ENCODE results near the gene UCN2.

- TF ChIP-seq KDM1A (IDR thresholded peaks at IDR 0.05; ENCODE audit: borderline replicate concordance, low read length) (no peak), MAX (IDR thresholded peaks at IDR 0.05) (no peak), POLR2AphosphoS5 (IDR thresholded peaks at IDR 0.05; ENCODE audit: low read depth, low read length) (no peak), POLR2A (IDR thresholded peaks at IDR 0.05; ENCODE audit: control extremely low read depth in 1 of 2, low read depth in 2 of 2, low read length in 2 of 2) (peak in 1 of 2 experiments; percentile 28; a peak in 1 of 3 replicates), CTCF (IDR thresholded peaks at IDR 0.05; ENCODE audit: control extremely low read depth in 1 of 3, insufficient read depth in 1 of 3, low read depth in 1 of 3, low read length in 3 of 3) (peak in 2 of 3 experiments; percentile 39 to 52; a peak in 3 of 4 replicates), CREB1 (IDR thresholded peaks at IDR 0.05) (0 out of 2 replicates have a peak, but pooled peaks have one; percentile 9), USF2 (IDR thresholded peaks at IDR 0.05; ENCODE audit: low read length) (no peak), TAF7 (optimal IDR thresholded peaks at IDR 0.05; ENCODE audit: borderline replicate concordance, low read depth, low read length) (no peak), RAD21 (IDR thresholded peaks at IDR 0.05 in 1 of 2, conservative IDR thresholded peaks at IDR 0.05 in 1 of 2; ENCODE audit: low read depth in 2 of 2, low read length in 2 of 2) (peak in 1 of 2 experiments; percentile 18; a peak in 1 of 4 replicates), CBX8 (IDR thresholded peaks at IDR 0.05; ENCODE audit: borderline replicate concordance, low read depth, low read length) (no peak), TBP (IDR thresholded peaks at IDR 0.05; ENCODE audit: low read depth, low read length) (no peak), TCF12 (IDR thresholded peaks at IDR 0.05; ENCODE audit: low read depth, low read length) (no peak)
These were observed 2.4 kb downstream of the UCN2 start for GRCh38 chr3:48561045-48561736.

Measured in H1 (cell line).